HG03565 (cell line): ENCODE results near the gene GALM.

Experiments used
- ATAC-seq: cut with Tn5 transposase; IDR thresholded peaks from one replicate; pipeline ENCODE4 v1.9.1; 2021; ENCODE audit warnings: mild to moderate bottlenecking, moderate library complexity; ENCODE audit not compliant: unreplicated experiment

The GALM gene

GRCh38 chr2:38649176-38649728 is 16.7 kb upstream of the GALM start:
- ATAC-seq = no peak

DNA sequence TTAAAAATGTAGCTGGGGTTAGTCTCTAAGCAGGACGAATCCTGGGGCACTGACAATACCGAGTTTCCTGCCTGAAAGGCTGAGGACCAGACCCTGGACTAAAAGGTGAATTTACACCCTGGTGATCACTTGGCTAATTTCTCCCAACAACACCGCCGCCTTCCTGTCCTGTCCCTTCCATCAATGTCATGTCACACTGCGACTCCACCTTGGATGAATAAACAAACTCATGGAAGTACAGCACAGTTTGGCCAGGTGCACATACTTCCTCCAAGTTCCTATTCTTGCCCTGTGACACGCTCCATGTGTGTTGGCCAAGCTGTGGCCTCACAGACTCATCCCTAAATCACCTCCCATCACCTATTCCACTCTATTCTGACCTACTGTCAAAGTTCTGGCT is 15.9 kb upstream of the GALM start:
- no peak for ATAC-seq

- ATAC-seq = no peak
These were observed 15.2 kb upstream of the GALM start for GRCh38 chr2:38650717-38651116.

- no peak for ATAC-seq
These were observed 13.3 kb upstream of the GALM start for GRCh38 chr2:38652431-38653273.

GRCh38 chr2:38653380-38653714 is 12.6 kb upstream of the GALM start:
- no peak for ATAC-seq

- no peak for ATAC-seq
These were observed 12.0 kb upstream of the GALM start for GRCh38 chr2:38653715-38654527.

- ATAC-seq = no peak
These were observed 11.2 kb upstream of the GALM start for GRCh38 chr2:38654528-38655381.

DNA sequence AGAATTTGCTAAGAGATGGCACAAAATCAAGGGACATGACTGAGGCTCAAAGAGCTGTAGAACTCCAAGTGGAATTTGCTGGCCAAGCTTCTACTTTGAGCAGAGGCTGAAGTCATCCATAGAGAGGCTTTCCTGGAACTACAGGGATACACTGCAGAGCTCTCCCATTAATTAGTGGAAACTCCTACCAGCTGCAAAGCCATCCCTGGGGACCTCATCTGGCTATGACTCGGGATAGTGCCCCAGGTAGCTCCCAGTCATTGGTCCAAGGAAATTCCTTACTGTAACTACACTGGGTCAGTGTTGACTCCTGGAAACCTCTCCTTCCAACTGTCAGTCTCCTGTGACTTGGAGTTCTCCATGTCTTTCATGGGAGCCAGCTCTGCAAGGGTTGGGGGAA is 10.5 kb upstream of the GALM start:
- no peak for ATAC-seq

DNA sequence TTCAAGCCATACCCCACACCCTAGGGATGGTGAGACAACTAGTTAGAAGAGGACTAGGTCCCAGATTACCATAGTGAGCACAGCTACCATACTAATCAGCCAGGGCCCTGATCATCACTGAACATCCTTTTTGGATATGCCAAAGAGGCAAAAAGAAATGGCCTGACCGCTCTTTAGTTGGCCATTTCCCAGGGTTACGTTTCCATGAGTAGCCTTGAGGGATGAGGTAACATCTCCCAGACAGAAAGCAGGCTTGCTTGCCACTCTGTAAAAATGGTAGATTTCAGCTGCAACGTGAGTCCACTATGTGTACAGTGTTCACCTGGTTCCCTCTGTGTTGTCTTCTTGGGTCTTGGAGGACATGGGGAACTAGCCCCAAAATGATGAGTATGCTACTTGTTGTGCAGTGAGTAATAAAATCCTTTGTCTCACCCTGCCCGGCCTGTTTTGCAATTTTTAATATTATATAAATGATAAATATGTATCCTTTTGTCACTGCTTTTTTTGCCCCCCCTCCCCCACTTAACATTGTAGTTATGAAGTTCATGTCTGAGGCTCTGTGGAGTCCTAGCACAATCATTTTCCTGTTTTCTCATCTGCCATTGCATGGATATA is 8.9 kb upstream of the GALM start:
- no peak for ATAC-seq

DNA sequence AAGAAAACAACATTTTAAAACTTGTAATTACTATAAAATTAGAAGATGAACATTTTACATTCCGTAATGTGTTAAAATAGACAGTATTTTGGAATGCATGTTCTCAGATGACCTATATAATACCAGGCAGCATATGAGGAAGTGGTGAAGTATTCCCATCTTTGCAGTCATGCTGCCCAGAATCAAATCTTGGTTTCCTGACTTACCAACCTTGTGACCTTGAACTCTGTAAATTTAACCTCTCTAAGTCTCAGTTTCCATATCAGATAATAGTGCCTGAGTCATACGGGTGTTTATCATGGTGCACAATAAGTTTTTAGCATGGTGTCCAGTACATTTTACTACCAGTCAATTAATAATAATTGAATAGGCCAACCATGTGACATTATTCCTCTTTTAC is 7.3 kb upstream of the GALM start:
- no peak for ATAC-seq

GRCh38 chr2:38659115-38659514 is 6.8 kb upstream of the GALM start:
- no peak for ATAC-seq

- no peak for ATAC-seq
These were observed 5.6 kb upstream of the GALM start for GRCh38 chr2:38660282-38660681.

DNA sequence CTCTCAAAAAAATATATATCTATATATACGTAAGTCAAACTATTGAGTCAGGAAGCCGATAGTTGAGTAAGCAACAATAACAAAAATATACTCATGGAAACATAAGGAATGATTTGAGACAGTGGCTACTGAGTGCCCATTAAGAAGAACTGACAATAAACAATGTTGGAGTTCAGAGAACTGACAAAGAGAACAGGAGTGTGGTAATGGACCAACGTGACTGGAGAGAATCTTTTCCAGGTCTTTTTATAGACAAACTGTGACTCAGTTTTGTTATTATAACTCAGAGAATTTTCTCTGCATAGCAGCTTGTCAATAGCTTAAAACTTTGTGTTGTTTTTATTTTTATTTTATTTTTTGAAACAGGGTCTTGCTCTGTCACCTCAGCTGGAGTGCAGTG is 4.6 kb upstream of the GALM start:
- no peak for ATAC-seq

DNA sequence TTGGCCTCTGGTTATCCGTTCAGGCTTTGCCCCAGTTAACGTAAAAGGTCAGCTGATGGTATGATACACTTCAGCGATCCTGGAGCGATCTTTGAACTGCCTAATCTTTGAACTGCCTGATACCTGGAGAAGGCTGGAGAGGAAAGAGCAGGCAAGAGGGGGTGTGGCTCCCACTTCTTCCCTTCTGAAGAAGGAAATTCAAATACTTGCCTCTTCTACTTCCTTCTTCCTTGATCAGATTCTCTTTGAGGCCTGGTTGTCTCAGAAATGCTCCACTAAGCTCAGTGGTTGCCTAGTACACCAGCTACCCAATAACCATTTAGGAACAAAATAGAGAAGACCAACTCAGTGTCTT is 619 bp downstream of the GALM start:
- ATAC-seq = no peak

GRCh38 chr2:38668092-38668491 is 2.2 kb downstream of the GALM start:
- ATAC-seq = no peak

DNA sequence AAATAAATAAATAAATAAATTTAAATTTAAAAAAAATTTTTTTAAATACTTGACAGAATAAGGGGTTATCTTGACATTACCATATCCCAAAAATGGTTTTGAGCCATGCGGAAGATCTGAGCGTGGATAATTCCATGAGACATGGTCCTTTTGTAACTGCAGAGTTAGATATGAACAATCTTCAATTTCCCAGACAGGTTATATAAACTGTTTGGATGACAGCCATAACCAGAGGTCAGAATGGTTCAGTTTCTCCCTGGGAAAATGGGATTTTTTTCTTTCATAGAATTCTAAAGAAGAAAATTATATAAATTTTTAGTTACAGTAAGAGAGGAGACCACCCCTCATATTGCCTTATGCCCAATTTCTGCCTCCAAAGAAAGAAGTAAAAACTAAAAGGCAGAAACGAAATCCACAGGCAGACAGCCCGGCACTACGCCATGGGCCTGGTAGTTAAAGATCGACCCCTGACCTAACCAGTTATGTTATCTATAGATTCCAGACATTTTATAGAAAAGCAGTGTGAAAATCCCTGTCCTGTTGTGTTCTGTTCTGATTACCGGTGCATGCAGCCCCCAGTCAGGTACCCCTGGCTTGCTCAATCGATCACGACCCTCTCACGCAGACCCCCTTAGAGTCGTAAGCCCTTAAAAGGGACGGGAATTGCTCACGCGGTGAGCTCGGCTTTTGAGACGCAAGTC is 3.0 kb downstream of the GALM start:
- ATAC-seq = no peak

GRCh38 chr2:38671303-38671702 is 5.4 kb downstream of the GALM start:
- ATAC-seq = no peak

DNA sequence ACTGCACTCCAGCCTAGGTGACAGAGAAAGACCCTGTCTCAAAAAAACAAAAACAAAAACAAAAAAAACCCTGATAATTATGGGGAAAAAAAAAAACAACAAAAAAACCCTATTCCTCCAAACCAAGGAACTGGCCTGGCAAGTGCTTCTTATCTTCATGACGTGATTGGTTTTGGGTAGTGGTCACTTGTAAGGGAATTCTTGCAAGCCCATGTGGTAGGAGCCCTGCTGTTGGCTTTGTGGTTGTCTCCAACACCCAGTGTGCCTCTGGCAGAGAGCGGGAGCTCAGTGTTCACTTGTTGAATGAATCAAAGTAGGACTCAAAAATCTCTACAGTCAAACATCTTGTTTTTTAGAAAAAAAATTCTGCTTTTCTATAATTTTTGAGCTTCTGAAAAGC is 6.0 kb downstream of the GALM start:
- no peak for ATAC-seq

DNA sequence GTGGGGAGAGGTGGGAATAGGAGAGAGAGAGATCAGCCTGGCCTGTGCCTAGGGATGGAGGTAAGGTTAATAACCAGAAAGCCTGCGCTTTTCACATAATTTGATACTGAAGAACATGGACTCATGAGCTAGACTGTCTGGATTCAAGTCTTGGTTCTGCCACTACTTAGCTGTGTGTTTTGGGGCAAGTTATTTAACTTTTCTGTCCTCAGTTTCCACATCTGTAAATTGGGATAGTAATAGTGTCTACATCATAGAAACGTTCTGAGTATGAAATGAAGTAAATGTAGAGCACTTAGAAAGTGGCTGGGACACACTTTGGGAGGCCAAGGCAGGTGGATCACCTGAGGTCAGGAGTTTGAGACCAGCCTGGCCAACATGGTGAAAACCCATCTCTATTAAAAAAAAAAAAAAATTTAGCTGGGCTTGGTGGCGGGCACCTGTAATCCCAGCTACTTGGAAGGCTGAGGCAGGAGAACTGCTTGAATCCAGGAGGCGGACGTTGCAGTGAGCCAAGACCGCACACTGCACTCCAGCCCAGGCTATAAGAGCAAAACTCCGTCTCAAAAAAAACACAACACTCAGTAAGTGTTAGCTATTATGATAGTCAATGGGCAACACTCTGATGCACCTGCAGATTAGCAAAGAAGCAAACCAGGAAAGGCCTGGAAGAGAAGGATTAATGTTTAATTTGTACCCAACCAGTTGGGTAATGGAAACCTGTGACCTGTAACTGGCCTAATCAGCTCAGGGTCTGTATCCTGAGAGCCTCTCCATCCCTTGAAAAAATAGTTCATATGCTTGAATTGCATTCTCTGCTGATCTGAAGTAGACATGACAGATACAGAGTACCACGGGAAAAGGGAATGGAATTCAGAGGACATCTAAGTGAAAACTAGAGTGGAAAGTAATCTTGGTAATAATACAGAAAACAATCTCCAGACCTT is 6.8 kb downstream of the GALM start:
- ATAC-seq = no peak
